Activated T-helper 9 cell treated with anti-CD3 and anti-CD28 coated beads, Interleukin-2, amount 50 U/mL, for 16 hours (primary cell): ENCODE results near the gene SUN1.

Experiments
- DNase-seq: peaks from one replicate; pipeline ENCODE4 v3.0.0-alpha.2; 2020; ENCODE audit warnings: low read depth

SUN1 gene

GRCh38 chr7:907158-907980 lies 75.1 kb downstream of the SUN1 start:
- no peak for DNase-seq

GRCh38 chr7:908159-908581 lies 75.9 kb downstream of the SUN1 start:
- DNase-seq, result no peak

GRCh38 chr7:908591-909357 lies 76.5 kb downstream of the SUN1 start:
- DNase-seq, result peak; percentile 57

GRCh38 chr7:909358-910329 lies 77.4 kb downstream of the SUN1 start:
- no peak for DNase-seq

GRCh38 chr7:910441-910861 lies 78.2 kb downstream of the SUN1 start:
- DNase-seq, result no peak

- no peak for DNase-seq
These were observed 78.7 kb downstream of the SUN1 start for GRCh38 chr7:910931-911431.

GRCh38 chr7:911791-912480 lies 79.7 kb downstream of the SUN1 start:
- DNase-seq, result no peak

- no peak for DNase-seq
These were observed 81.7 kb downstream of the SUN1 start for GRCh38 chr7:913736-914520.

GRCh38 chr7:914521-915194 lies 82.4 kb downstream of the SUN1 start:
- no peak for DNase-seq

- no peak for DNase-seq
These were observed 83.3 kb downstream of the SUN1 start for GRCh38 chr7:915291-916218.

- no peak for DNase-seq
These were observed 84.1 kb downstream of the SUN1 start for GRCh38 chr7:916291-916941.

- no peak for DNase-seq
These were observed 85.2 kb downstream of the SUN1 start for GRCh38 chr7:917255-918117.

- DNase-seq, result no peak
These were observed 85.8 kb downstream of the SUN1 start for GRCh38 chr7:918118-918425.

- DNase-seq, result no peak
These were observed 86.3 kb downstream of the SUN1 start for GRCh38 chr7:918441-919113.

- no peak for DNase-seq
These were observed 86.8 kb downstream of the SUN1 start for GRCh38 chr7:919114-919442.

GRCh38 chr7:919924-920341 lies 87.7 kb downstream of the SUN1 start:
- DNase-seq, result no peak
